Measurements from ENCODE around the gene HIVEP2.

DNA sequence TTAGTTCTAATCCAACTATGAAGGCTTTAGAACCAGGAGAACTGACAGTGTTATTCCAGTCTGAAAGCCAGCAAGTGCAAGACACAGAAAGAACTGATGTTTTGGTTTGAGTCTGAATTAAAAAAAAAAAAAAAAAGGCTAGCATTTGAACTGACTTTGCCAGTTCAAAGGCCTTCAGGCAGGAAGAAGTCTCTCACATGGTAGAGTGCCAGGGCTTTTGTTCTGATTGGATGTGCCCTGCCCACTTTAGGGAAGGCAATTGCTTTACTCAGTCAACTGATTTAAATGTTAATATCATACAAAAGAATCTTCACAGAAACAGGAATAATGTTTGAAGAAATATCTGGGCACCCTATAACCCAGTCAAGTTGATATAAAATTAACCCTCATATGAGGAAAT, 212.2 kb downstream of the HIVEP2 start:
- no peak for TF ChIP-seq CTCF (IDR thresholded peaks at IDR 0.05)
- TF ChIP-seq POLR2A (IDR thresholded peaks at IDR 0.05), result no peak
- TF ChIP-seq EP300 (IDR thresholded peaks at IDR 0.05), result no peak
